DMS53 treated with DMSO at 0.1 percent for 48 hours (cell line): ENCODE results near the gene TWIST1.

ENCODE experiments used
- DNase-seq: peaks from one replicate; lab custom pipeline; 2025; ENCODE audit not compliant: unreplicated experiment; lab: John Stamatoyannopoulos, UW

The TWIST1 gene

GRCh38 chr7:19113855-19114550 is 3.4 kb downstream of the TWIST1 start:
- no peak for DNase-seq

DNA sequence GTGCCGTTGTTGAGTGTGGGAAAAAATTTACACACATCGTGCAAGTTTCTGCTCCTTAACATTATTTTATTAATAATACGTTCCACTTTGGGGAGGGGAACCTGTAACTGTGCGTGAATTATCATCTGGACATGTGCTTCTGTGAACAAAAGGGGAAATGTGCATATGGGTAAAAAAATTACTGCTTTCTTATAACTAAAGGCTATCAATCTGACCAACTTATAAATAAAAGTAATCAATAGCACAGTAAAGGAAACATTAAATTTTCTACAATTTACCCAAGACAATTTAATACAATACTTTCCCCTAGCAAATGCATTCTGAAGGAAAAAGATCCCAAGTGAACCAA is 4.5 kb downstream of the TWIST1 start:
- no peak for DNase-seq

- no peak for DNase-seq
These were observed 5.0 kb downstream of the TWIST1 start for GRCh38 chr7:19112274-19113001.

- no peak for DNase-seq
These were observed 5.8 kb downstream of the TWIST1 start for GRCh38 chr7:19111474-19112273.

- DNase-seq, result no peak
These were observed 6.7 kb downstream of the TWIST1 start for GRCh38 chr7:19110776-19111175.

DNA sequence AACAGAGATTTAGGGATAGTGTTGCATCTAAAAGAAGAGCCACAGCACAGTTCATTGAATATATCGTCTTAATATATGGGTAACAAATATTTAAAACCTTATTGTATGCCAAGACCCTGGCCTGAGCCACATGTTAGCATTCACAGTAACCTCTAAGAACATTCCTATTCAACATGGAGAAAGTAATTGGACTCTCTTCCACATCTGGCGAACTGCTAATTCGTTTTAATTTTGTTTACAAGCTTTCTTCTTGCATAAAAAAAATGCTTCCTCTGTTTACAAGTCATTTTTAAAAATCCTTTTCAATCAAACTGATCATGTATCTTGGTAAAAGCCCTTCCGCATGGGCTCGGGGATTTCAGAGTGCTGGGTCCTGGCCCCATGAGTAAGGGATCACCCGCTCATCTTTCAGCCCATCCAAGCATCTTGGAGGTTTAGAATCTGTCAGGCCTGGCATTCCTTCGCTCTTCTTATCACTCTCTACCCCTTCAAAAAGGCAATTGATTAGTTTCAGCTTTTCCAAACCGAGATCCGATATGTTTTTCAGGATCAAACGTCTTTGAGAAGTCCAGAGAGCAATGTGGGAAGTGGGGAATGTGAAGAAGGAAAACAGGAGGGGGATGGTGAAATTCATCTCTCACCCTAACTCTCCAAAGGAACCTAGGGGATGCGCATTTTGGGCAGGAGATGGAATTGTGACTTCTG is 7.3 kb downstream of the TWIST1 start:
- DNase-seq, result no peak

- no peak for DNase-seq
These were observed 8.2 kb downstream of the TWIST1 start for GRCh38 chr7:19109000-19109946.

- peak; percentile 56 for DNase-seq
These were observed 9.9 kb downstream of the TWIST1 start for GRCh38 chr7:19107356-19108146.

DNA sequence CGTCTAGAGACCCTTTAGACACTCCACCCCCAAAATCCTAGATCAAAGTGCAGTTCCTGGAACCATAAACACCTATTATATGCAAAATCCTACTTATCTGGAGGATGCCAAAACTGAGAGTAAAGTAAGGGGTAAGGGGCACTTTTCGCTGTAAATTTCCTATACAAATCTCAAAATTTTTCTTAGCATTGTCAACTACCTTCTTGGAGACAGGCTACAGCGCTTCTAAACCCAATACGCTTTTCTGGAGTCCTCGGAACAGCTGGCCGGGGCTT is 10.4 kb downstream of the TWIST1 start:
- DNase-seq, result no peak

DNA sequence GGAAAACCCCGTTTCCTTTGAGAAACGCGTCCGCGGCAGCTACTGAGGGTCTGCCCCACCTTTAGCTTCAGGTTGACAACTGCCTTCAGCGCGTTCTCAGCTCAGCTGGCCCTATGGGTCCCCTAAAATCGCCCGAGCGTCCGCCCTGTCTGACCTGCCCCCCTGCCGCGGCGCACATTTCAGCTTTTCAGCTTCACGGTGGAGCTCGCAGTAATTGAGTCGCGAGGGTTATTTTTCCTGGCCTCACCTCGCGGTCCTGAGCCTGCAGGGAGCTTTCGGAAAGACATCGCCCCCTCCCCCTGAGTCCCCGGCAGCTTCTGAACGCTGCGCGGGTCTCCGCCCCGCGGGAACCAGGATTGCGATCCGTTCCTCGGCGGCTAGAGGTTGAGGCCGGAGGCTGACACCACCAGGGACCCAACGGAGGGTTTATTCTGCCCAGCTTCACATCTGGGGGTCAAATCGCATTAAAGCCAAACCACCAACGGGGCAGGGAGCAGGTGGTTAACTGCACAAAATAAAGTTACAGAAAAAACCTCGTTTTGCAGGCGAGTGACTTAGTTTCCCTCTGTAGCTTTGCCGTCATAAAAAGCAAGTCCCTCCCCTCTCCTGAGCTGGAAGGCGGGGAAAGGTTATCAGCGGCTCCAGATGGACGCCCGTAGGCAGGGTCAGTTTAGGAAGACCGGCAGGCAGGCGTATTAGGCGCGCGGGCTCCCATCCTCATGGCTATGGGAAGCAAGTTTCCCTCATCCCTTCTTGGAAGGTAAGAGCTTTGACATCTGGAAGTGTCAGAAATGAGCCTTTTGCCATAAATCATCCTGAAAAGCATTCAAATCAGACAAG is 11.0 kb downstream of the TWIST1 start:
- DNase-seq, result no peak

DNA sequence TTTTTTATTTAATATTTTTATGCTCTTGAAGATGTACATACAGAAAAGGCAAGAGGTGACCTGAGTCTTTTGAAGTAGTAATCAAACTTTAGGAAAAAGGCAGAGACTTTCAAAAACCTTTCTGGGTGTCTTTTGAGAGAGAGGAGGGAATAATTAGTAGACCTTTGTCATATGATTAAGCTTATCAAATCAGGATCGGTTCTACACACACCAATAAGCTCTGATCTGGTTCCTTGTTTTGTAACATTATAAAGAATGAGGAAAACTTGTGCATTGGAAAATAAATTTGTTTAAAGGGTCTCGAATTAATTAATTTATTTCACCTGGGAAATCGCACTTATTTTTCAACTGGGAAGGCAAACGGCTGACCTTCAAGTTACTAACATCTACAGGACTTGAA is 11.9 kb downstream of the TWIST1 start:
- no peak for DNase-seq

- no peak for DNase-seq
These were observed 12.6 kb downstream of the TWIST1 start for GRCh38 chr7:19104811-19105210.

- DNase-seq, result no peak
These were observed 14.6 kb downstream of the TWIST1 start for GRCh38 chr7:19102884-19103283.

GRCh38 chr7:19101909-19102308 is 15.5 kb downstream of the TWIST1 start:
- no peak for DNase-seq

DNA sequence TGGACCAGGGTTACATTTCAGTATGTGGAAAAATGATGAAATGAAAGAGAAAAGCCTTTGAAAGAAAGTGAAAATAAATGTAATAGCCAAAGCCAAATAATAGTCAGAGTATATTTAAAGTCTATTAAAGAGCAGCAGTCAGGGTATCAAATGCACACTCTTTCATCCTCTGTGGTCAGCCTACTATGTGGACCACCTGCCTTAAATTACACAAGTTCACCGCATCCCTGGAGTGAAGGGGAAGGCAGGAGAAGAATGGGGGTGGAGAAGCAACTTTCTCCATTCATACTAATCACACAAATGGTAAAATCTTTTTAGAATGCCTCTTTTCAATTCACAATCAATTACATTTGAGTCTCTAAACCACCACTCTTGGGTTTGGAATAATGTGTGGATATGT is 16.0 kb downstream of the TWIST1 start:
- DNase-seq, result no peak

GRCh38 chr7:19099924-19100323 is 17.5 kb downstream of the TWIST1 start:
- DNase-seq, result no peak

GRCh38 chr7:19099194-19099593 is 18.2 kb downstream of the TWIST1 start:
- DNase-seq, result no peak

- no peak for DNase-seq
These were observed 18.9 kb downstream of the TWIST1 start for GRCh38 chr7:19098510-19098909.
